Hindlimb muscle (tissue), 1 donor: ENCODE results near the gene FGD4. TPM values are rescaled to one million over a fixed set of nuclear protein-coding genes. Genes with fewer than 3 reads are reported as not detected.

Experiments used
- DNase-seq: peaks from one replicate; pipeline ENCODE4 v3.0.0-alpha.2; 2013
- polyA plus RNA-seq: library from polyadenylated mRNA; unstranded; fragments of 120-200 nt; gene quantifications from one replicate; pipeline ENCODE4 v1.2.1, GENCODE V29; 2013; ENCODE audit not compliant: insufficient read length

FGD4 gene
- polyA plus RNA-seq, 1 donor: 21.0 TPM

DNA sequence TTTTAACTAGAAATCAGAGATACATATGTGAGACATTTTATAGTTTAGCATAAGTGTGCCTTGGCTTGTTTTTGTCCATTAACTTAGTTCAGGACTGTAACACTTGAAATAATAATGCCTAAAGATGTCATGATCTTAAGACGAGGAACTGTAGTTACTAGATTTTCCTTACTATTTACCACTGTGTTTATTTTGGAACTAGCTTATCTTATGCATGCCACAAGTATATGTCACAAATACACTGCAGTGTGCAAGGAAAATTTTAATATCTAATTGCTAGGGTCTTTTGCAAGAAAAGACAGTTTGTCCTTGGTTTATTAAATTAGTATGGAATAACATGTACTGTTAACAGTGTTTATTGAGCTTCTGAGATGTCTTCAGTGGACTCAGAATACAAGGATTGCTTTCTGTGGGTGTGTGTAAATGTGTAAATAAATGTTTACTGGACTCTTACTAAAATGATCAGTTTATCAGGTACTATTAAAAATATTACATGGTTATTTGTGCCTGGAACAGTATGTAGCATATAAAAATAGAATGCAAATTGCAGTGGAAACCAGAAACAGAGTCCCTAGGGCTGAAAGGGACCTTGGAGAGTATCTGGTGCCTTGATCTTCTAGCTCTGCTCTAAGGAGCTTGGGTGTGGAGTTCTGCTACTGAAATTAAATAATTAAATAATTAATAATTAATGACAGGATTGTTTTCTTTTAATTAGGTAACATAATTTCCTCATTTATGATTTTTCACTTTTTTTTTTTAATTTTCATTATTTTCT lies 58.1 kb downstream of the FGD4 start:
- no peak for DNase-seq

GRCh38 chr12:32460638-32461037 lies 61.3 kb downstream of the FGD4 start:
- no peak for DNase-seq

- no peak for DNase-seq
Measured at GRCh38 chr12:32462908-32463307, 63.5 kb downstream of the FGD4 start.

DNA sequence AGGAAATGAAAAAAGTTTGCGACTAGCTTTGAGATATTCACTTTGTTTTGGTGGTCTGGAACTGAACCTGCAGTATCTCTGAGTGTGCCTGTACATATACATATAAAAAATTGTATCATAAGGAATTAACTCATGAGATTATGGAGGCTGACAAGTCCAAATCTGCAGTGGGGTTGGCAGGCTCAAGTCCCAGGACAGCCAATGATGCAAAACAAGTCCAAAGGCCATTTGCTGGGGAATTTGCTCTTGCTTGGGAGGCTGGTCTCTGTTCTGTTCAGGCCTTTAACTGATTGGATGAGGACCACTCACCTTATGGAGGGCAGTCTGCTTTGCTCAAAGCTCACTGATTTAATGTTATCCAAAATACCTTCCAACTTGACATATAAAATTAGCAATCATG lies 66.8 kb downstream of the FGD4 start:
- no peak for DNase-seq

- no peak for DNase-seq
Measured at GRCh38 chr12:32466986-32467711, 67.8 kb downstream of the FGD4 start.

DNA sequence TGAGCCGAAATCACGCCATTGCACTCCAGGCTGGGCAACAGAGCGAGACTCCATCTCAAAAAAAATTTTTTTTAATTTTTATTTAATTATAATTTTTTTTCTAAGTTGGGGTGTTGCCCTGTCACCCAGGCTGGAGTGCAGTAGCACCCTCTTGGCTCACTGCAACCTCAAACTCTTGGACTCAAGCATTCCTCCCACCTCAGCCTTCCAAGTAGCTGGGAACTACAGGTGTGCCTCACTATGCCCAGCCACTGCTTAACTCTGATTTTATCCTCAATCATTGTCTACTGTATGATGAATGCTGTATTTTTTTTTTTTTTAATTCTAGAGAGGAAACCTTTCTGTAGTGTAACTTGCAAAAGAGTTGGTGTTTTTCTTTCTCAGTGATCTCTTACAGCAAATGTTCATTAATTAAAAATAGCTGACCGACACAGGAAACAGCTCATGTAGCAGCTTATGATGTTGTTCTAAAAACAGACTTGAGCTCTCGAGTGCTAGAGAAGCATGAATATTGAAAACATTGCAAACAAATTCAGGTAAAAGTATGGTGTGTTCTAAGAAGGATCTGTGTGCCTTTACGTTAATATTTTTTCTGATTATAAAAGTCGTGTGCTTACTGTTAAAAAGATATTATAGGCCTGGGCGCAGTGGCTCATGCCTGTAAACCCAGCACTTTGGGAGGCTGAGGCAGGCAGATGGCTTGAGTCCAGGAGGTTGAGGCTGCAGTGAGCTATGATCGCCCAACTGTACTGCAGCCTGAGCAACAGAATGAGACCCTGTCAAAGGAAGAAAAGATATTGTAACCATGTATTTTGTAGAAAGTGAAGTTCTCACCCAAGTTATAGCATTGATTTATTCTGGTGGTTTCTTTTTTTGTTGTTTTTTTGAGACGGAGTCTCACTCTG lies 68.9 kb downstream of the FGD4 start:
- DNase-seq: no peak

- DNase-seq: no peak
Measured at GRCh38 chr12:32470936-32471470, 71.6 kb downstream of the FGD4 start.

- no peak for DNase-seq
Measured at GRCh38 chr12:32471591-32472001, 72.2 kb downstream of the FGD4 start.

DNA sequence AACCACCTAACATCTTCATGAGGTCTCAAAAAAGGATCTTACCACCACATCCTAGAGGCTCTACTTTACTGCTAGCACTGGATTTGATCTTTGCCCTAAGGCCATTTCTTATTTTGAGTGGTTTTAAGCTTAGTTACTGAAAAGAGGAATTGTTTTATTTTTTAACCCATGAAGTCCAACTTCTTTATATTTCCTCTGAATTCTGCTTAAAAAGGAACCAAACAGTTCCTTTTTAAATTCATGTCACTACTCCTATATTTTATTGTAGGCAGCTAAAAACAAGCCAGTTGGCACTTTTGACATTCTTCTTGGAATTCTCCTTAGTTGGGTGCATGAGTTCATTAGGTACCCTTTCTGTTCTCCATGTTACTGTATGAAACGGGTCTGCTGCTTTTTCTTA lies 76.4 kb downstream of the FGD4 start:
- DNase-seq: no peak

GRCh38 chr12:32476446-32476845 lies 77.1 kb downstream of the FGD4 start:
- DNase-seq: no peak

DNA sequence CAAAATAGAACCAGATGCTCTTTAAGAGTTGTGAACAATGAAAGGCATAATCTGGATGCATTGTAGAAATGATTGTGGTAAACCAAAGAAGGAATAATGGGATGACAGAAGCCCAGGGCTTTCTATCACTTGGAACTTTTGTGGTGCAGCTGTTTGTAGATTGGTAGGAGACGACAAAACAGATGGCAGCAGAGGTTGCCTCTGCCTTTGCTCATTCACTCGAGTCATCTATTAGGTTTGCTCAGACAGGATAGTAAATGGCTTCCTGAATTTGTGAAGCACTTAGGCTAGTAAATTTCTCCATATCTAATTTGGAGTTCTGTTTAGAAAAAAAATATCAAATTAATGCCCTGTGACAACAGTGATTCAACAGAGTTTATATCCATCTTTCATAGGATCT lies 78.4 kb downstream of the FGD4 start:
- no peak for DNase-seq

GRCh38 chr12:32478166-32478565 lies 78.8 kb downstream of the FGD4 start:
- DNase-seq: no peak

DNA sequence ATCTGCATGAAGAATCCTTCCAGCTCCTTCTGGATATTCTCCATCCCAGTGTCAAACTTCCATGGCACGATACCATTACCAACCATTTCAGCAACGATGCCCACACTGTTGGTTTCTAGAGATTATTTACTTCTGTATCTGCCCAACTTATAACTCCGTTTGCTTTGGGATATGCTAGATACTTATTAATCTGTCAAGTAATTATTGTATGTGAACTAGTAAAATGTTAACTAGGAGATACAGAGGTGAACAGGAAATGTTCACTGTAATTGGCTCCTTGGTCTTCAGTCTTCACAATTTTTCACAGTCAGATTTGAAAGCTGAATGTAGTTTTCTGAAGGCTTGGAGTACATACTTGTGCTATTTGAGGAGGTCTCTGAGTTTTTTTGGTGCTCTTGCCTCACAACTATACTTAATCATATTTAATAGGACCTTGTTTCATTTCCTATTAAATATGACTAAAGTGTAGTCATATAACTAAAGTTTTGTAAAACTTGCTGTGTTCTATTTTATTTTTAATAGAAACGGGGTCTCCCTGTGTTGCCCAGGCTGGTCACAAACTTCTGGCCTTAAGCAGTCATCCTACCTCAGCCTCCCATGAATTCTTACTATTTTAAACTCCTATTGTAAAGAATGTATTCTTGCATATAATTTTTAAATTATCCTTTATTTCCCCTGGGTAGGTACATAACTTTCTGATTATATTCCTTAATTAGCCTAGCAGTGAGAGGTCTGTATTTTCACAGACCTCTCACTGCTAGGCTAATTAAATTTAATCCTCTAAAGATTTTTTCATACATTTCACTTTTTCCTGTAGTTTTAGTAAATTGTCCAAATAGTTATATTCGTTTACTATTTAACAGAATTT lies 79.7 kb downstream of the FGD4 start:
- DNase-seq: no peak

- DNase-seq: peak; percentile 35
Measured at GRCh38 chr12:32482226-32482625, 82.9 kb downstream of the FGD4 start.

DNA sequence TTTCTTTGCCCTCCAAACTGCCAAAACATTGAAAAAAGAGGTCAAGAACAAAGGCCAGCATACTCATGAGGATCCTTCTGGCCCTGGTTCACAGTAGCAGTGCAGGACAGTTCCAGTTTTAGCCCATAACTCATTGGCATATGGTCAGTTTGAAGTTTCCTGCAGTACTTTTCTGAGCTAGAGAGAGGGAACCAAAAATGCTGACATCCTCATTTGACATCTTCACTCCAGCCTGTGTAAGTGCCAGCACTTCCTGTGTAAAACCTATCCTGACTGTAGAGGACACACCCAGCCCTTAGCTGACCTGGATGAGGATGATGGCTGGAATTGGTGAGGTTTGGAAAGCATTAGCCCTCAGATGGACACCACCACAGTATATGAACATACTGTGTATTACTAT lies 84.1 kb downstream of the FGD4 start:
- DNase-seq: peak; percentile 38

GRCh38 chr12:32483993-32484392 lies 84.6 kb downstream of the FGD4 start:
- no peak for DNase-seq

- DNase-seq: no peak
Measured at GRCh38 chr12:32486158-32486557, 86.8 kb downstream of the FGD4 start.

DNA sequence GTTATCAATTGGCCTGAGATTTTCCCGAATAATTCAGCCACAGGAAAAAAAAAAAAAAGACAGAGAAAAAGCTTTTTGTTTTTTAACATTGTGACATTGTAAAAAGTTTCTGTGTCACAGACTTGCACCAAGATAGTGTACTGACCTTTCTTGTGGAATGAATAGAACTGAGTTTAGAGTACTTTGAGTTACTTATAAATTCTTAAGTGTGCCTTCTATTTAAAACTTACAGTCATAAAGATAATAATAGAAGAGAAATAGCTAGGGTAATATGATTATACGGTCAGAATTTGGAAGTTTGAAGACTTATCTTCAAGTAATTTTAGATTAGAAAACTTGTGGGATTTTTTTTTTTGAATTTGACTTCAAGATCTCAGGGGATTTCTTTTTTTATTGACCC lies 88.8 kb downstream of the FGD4 start:
- DNase-seq: no peak

GRCh38 chr12:32489070-32489469 lies 89.7 kb downstream of the FGD4 start:
- no peak for DNase-seq

- no peak for DNase-seq
Measured at GRCh38 chr12:32490801-32491200, 91.4 kb downstream of the FGD4 start.

DNA sequence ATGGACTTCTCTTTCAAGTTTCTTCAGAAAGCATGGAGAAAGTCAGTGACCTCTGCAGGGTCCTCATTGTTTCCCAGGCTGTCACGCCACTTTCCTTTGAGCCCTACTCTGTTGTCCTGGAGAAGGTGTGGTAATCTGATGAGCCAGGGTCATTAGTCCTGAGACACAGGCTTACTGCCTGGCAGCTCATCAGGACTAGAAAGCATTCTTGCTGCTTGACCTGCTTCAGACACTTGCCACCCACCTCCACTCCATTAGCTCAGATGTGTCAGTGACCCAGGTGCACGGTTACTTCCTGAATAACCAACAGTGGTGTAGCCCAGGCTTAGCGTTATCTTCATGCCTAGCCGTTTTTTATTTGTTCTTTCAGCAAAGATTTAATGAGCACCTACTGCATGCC lies 93.9 kb downstream of the FGD4 start:
- DNase-seq: no peak

DNA sequence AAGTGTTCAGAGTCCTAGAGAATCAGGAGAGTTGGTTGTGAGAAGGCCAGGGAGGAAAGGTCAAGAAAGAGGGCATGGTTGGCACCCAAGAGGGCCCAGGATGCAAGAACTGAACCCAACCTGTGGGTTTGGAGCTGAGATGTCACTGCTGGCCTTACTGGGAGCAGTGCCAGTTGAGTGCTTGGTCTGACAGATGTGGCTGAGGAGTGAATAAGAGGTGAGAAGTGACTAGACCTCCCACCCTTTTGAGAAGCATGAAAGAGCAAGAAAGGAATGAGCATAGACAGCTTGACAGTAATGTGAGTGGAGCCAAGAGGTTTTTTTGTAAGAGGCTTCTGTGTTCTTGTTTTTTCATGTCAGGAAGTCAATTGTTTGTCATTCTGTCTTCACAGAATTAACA lies 95.3 kb downstream of the FGD4 start:
- DNase-seq: no peak
